DMS114 treated with DMSO at 0.1 percent for 48 hours (cell line): Measurements from ENCODE around the gene SYNE1.
"Not testable (repeated sequence)": the region's sequence is repeated elsewhere in the genome, so short reads cannot be mapped to it uniquely, and the experiment has no call there.

Experiments
- DNase-seq: peaks from one replicate; lab custom pipeline; 2025; ENCODE audit not compliant: unreplicated experiment; lab: John Stamatoyannopoulos, UW

Gene SYNE1

DNA sequence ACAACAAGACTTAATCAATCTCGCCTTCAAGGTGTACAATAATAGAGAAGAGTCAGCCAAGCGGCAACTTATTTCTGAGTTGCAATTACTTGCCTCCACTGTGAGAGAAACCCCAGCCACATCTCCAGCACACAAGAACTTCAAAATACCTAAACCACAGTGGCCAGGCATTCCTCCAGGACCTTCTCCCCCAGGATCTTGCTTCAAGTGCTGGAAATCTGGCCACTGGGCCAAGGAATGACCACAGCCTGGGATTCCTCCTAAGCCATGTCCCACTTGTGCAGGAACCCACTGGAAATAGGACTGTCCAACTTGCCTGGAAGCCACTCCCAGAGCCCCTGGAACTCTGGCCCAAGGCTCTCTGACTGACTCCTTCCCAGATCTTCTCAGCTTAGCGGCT is 144.9 kb downstream of the SYNE1 start:
- not testable (repeated sequence) for DNase-seq

DNA sequence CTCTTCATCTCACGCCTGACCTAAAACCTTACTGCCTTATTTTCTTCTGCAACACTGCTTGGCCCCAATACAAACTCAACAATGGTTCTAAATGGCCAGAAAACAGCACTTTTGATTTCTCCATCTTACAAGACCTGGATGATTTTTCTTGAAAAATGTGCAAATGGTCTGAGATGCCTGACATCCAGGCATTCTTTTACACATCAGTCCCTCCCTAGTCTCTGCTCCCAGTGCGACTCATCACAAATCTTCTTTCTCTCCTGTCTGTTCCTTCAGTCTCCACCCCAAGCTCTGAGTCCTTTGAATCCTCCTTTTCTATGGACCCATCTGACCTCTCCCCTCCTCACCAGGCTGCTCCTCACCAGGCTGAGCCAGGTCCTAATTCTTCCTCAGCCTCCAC is 145.7 kb downstream of the SYNE1 start:
- not testable (repeated sequence) for DNase-seq

DNA sequence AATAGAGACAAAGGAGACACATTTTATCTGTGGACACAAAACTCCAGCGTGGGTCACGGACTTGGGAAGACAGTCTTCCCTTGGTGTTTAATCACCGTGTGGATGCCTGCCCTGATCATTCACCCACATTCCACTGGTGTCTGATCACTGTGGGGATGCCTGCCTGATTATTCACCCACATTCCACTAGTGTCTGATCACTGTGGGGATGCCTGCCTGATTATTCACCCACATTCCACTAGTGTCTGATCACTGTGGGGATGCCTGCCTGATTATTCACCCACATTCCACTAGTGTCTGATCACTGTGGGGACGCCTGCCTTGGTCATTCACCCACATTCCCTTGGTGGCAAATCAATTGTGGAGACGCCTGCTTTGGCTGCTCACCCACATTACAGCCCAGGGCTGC is 146.2 kb downstream of the SYNE1 start:
- not testable (repeated sequence) for DNase-seq

DNA sequence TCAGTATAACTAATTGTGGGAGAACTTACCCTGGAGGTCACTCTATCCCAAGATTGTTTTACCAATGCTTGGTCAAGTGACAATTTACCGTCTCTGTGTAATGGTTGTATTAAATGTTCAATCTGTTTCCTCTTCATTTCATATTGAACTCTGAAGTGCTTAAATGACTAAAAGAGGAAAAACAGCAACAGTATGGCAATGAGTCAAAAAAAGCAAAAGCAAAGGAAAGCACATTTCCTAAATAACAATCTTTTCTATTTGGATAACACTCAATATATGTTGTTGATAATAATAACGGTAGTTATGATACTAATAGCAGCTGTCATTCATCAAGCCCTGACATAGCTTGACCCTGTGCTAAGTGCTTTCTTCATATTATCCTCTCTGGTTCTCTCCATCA is 152.4 kb downstream of the SYNE1 start:
- DNase-seq = no peak

DNA sequence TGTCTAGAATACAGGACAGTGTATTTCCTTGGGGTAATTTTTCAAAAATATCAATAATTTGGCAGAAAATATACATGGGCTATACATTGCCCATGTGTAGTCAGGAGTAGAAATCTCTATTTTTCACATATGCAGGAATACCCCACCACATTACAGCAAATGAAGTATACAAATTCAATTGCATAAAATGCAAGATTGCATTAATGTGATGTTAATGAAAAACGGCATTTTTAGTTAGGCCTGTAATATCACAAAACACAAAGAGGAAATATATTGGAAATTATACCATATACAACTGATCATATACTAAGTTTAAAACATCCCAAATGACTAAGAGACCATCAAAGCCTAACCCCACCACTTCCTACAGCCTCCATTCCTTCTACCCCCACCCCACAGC is 154.9 kb downstream of the SYNE1 start:
- no peak for DNase-seq

DNA sequence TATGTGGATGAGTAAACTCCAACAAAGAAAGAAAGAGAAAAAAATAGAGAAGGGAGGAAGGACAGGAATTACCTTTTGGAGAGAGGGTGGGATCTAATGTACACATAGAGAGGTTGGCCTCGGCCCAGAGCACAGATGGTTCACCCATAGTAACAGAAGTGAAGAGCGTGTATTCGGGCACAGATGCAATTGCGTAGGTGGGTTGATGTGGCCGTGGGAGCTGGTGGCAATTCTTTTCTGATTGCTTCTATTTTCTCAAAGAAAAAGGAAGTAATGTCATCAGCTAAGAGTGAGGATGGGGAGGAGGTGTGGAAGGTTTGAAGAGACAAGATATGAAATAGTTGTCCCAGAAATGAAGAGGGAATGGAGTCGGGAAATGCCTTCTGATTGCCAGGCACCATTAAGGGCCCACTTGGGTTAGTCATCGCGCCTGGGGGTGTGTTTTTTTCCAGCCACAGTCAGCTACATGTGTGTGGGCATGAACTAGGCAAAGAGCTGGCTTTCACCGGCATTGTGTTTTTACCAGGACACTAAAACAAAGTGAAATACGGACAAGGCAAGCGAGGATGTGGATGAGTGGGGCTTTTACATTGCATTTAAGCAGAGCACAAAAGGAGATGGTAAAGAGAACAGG is 158.7 kb downstream of the SYNE1 start:
- DNase-seq = no peak

DNA sequence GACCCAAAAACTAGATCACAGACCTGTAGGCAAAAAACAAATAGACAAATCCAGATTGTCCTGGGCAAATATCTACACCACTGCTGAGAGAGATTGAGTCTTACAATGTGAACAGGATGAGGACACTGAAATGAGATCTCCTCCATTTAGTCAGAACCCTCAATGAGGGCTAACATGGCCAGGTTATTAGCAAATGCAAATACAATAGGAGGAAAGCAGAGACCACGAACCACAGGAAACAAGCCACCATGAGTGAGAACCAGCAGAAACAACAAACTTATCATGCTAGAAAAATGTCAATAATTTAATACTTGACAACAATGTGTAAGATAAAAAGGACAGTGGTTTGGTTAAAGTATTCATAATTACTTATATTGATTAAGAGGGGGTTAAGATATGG is 162.8 kb downstream of the SYNE1 start:
- DNase-seq = no peak

DNA sequence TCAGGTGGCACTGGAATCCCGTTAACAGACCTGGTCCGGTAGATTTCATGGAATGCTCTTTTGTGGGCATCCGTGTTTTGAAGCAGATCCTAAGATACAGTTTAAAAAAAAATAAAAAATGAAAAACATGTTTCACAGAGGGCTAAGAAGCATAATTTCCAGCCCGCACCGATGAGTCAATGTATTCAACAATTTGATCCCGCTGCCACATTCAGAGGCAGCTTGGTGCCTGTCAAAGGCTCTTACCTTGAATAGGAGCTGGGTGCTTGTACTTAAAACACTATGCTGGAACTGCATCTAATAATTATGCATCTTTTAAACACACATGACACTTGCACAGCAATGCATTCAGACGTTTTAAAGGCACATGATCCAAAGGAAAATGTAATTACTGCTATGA is 164.8 kb downstream of the SYNE1 start:
- DNase-seq = no peak

DNA sequence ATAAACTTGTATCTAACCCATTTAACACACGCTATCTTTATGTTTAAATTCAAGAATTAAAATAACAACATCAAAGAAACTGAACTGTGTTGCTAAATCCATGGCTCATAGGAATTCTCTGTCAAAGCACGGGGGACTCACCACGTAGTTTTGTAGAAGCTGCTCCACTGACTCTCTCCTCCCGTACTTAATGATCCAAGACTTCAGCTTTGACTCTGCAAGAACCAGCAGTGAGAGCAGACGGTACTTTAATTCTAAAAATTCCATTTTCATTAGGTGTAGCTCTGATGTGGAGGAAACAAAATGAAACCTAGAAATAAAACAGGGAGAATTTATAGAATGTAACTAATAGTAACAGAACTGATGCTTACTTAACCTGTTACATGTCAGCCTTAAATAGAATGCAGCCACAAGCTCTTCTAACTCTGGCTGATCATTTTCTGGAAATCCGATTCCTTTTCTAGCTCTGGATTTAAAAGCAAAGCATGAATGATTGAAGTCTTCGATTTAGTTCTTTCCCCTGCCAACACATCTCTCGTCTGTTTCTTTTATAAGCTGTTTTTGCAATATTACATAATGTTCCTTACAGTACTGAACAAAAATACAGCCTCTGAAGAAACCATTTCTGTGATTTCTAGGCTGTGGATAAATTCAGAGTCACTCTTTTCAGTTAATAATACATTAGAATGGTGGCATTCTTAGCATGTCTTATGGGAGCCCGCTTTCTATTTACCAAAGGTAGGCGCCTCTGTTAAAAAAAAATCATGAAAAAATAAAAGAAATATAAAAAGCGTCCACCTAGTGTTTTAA is 165.5 kb downstream of the SYNE1 start:
- no peak for DNase-seq

DNA sequence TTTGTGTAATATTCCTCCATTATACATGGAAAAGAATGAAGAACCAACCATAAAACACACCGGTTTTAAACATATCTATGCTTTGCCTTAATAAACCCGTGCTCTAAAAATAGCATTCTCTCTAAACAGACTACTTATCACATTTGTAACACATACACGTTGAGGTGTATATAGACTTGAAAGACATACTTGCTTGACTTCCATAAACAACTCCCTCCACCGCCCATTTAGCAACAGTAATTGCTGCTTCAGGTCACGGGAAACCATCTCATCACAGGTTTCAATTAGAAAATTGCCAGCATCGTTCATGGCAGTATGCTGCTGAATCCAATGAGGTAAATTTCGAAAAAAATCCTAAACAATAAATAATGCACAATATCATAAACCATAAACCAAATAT is 174.0 kb downstream of the SYNE1 start:
- no peak for DNase-seq

DNA sequence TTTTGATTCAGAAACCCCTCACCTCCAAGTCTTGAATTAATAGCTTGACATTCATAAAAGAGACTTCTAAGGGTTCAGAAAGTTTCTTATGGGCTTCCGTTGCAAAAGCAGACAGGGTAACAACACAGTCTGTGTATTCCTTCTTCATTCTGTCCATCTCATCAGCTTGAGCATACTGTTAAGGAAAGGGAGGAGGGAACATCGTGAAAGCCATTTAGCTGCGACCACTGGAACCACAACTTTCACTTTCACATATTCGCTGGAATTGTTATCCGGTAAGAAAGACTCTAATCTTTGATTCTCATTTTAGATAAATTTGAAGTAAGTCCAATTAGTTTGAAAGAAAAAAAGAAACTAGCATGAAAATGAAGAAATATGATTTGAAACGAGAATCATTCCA is 174.4 kb downstream of the SYNE1 start:
- DNase-seq = no peak

DNA sequence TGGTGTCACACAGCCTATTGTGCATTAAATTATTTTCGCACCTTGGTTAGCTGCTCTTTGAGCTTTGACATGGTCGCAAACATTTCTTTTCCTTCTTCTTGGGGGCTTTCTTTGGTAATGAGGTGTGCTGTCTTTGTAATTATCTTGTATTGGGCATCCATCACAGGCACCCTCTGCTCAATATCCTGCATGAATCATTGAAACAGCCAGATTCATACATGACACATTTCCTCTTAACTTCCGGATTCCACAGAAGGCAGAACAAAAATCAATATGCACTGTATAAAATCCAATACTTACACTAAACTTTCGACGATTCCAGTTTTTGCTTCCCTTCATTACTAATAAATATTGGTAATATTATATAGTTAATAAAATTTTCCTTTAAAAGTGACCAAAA is 175.6 kb downstream of the SYNE1 start:
- DNase-seq = no peak

DNA sequence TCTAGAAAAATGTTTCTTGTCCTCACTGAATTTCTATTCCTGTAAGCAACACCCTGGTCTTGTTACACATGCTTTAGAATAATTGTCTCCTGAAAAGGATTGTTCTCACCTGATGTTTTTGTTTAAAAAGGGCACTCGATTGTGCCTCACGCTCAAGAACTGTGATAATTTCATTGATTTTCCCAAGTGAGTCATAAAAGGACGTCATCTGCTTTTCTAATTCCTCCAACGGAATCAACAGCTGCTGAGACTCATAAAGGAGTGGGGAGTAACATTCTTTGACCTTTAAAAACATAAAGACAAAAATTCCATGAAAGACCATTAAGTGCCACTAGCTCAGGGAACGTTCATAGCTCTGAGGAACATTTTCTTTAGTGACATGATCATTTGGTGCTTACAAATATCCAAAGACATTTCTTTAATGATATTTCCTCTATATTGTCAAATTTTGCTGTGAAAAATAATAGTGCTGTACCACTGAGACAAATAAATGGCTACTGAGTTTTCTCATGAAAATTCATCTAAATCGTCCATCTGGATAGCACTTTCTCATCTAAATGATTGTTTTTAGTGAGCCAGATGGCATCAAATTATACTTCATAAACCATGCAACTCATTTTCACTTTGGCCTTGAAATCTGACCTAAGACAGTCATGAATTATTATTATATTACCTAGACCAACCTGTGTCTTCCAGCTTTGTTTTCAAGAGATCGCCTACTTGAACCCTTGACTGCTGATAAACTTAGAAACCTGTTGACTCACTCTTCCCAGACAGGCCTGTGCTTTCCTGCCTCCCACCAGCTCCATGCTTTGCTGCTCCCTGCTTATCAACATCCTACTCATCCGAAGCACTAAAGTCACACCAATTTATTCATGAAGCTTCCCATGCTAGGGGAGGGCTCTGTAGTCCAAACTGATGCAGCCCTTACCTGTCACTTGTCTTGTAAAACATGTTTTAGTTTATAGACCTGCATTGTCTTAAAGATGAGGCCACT is 178.2 kb downstream of the SYNE1 start:
- no peak for DNase-seq

DNA sequence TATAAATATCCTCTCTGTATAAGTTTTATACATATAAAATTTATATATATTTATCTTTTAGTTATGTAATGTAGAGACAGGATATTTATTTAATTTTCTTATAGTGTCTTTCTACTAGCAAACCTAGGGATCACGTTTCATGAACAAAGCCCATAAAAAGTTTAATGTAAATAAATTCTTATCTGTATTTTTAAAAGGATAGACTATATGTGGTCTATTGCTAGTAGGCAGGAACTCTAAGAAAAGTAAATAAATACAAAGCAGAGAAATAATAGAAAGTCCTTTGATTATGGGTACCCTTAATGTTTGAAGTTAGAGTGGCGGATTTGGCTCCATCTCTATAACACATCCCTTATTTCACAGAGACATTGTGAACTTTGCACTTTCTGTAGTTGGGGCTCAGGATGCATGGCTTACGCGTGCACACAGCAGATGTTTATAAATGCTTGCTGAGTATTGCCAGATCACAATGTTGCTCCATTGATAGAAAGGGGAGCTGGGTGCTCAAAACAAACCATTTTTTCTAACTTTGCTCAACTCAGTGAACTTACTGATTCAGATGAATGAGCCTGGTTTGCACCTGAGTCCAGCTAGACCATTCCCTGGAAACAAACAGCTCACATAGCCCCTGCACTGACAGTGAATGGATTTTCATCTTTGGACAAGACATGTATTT is 179.1 kb downstream of the SYNE1 start:
- no peak for DNase-seq

DNA sequence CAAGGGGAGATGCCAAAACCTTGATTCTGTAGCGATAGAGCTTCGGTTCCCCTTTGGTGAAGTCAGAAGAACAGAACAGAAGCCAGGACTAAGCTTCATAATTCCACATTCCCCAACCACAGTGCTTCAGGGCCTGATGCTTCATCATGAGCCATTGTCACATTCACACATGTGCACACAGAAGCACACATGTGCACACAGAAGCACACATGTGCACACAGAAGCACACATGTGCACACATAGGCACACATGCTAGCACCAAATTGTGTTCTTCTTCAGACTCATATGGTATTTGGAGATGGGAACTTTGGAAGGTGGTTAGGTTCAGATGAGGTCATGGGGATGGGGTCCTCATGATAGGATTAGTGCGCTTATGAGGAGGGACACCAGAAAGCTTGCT is 183.2 kb downstream of the SYNE1 start:
- DNase-seq = no peak

DNA sequence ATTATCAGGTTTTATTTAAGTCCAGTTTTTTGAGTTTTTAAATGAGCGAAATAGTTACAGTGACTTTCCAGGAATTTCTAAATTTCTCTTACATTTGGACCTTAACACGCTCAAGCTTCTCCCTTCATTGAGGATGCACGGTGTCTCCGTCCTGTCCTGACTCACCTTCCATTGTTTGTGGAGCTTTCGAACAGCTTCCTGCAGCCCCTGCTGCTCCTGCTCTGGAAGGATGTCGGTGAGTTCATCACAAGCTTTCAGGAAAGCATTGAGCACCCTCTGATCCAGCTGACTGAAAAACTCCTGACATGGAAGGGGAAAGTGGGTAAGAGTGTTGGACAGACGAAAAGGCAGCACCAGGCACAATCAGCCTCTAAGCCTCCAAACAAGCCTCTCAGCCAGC is 183.7 kb downstream of the SYNE1 start:
- DNase-seq = no peak

DNA sequence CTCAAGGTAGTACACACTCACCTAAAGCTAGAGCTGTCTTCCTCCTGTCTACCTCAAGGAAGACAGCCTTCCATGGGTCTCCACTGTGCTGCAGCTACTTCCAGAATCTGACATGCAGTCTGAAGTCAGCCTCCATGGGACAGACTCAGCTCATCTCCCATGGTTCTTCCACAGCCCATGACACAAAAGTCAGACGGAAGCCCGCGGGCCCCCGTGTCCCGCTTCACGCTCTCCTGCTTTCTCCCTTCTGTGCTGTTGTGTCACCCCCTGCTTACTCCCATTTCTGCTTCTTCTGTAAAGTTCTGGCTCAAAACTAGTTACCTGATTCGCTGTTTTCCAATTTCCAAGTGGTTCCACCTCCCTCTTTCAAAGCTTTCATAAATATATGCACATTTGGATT is 184.5 kb downstream of the SYNE1 start:
- DNase-seq = no peak

DNA sequence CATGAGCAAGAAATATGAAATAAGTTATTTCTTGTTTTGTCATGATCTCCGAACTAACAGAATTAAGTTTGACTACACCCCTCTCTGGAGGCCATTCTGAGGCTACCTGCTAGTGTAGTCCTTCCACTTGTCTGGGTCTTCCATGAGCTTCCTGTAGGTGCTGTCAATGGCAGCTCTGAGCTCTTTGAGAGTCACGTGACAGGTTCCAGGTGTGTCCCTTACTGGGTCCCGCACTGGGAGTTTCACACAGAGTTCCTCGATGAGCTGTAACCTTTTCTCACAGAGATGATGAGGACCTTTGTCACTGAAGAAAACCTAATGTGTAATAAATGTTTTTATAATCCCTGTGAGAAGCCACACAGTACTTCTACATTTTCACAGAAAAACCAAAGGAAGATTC is 186.6 kb downstream of the SYNE1 start:
- no peak for DNase-seq

DNA sequence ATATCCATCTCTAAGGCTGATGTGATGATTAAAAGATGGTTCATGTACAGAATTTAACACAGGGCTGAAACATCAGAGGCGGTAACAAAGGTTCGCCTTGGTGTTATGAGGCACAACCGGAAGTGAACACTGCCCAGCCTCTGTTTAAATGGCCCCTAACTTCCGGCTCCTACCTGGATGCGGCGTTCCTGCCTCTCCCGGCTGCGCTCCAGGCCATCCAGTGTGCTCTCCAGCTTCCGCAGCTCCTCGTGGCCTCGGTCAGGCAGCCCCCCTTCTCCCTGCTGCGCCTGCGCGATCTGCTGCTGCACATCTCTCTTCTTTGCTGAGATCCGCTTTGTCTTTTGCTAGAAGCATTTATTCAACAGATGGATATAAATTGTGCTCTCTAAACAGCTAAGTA is 195.3 kb downstream of the SYNE1 start:
- DNase-seq = no peak

DNA sequence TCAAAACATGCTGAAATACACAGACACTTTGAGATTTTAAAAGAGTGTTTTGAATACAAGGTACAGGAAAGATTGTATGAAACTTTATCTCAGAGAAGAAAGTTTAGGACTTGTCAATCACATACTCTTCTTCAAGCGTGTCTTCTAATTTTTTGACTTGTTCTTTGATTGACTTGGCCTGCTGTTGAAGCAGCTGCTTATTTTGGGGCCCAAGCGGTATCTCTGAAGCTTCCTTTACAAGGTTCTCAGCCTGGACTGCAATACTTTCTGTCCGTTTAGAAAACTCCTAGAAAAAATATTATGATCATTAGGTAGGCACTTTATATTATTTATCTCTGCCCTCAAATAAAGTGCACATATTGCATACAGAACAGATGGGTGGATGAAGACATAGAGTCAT is 201.3 kb downstream of the SYNE1 start:
- DNase-seq = no peak

DNA sequence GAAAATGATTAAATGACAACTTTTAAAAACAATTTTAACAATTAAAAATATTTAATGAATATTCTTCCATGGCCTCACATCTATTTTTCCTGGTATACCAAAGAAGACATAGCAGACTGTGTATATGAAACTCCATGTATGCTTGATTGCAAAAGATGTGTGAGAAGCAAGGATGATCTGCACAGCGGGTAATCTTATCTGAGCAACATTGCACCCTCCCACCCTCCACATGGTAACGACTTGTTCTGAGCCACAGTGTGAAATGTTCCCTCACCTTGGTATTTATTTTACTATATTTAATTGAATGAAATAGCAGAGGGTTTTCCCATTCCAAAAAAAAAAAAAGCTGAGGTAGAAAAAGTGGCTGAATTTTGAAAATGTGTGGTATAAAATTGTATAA is 204.4 kb downstream of the SYNE1 start:
- DNase-seq = no peak
